Thyroid gland (tissue), 4 donors: Measurements from ENCODE around the gene PPP1R9A. TPM values are rescaled to one million over a fixed set of nuclear protein-coding genes. Genes with fewer than 3 reads are reported as not detected.

ENCODE experiments used
- DNase-seq, 2 donors: peaks; one replicate each; pipeline ENCODE4 v3.0.0-alpha.2; 2019
- H3K27ac ChIP-seq, 3 donors: fragments of 200-600 bp; sonication (generic); 1 replicate in 2 of 3; 2 replicates in 1 of 3; pipeline ENCODE4 v1.5.1; 2016 to 2019; ENCODE audit warnings: mild to moderate bottlenecking in 1 of 3, moderate library complexity in 1 of 3
- H3K27me3 ChIP-seq: fragments of 200-600 bp; sonication (generic); one replicate; pipeline ENCODE4 v1.5.1; 2019
- H3K36me3 ChIP-seq, 2 donors: fragments of 200-600 bp; sonication (generic); one replicate each; pipeline ENCODE4 v1.5.1; 2016 to 2019
- H3K4me1 ChIP-seq, 2 donors: fragments of 200-600 bp; sonication (generic); one replicate each; pipeline ENCODE4 v1.5.1; 2017 to 2019
- H3K4me3 ChIP-seq, 3 donors: fragments of 200-600 bp; sonication (generic); replicated peaks in 1 of 3; 1 replicate in 2 of 3; 2 replicates in 1 of 3; pipeline ENCODE4 v1.5.1; 2016; ENCODE audit warnings: mild to moderate bottlenecking in 1 of 3
- H3K9me3 ChIP-seq: fragments of 200-600 bp; sonication (generic); one replicate; pipeline ENCODE4 v1.5.1; 2017
- CTCF ChIP-seq, 6 experiments: fragments of 200-600 bp in 3 of 6; fragments of 450-650 bp in 3 of 6; sonication (generic) in 3 of 6; IDR thresholded peaks; one replicate each; pipeline ENCODE4 v1.5.1; 2016 to 2019; ENCODE audit warnings: antibody characterized with exemption in 6 of 6, mild to moderate bottlenecking in 2 of 6, inconsistent platforms in 1 of 6, moderate library complexity in 1 of 6
- POLR2A ChIP-seq, 2 donors: fragments of 450-650 bp; IDR thresholded peaks; one replicate each; pipeline ENCODE4 v1.6.1; 2017; ENCODE audit warnings: antibody characterized with exemption in 2 of 2, mild to moderate bottlenecking in 2 of 2, moderate library complexity in 1 of 2
- WGBS, 2 donors: methylation state at CpG; one replicate each; pipeline ENCODE4 v1.1.5; 2017; 5-methylcytosine and 5-hydroxymethylcytosine counted together
- intact Hi-C: fragments of 100-400 bp; cut with DNase I; formaldehyde crosslinking; loops from one replicate; pipeline ENCODE4 v1.15.1; 2023
- total RNA-seq, 4 donors: library from RNA; depleted of rRNA; stranded (reverse); fragments of >200 nt; gene quantifications; one replicate each; pipeline ENCODE4 v1.2.3, GENCODE V29; 2016

Gene PPP1R9A
- total RNA-seq, 4 donors from 2014 or later = 38.8 to 89.6 (median 45.5) TPM

GRCh38 chr7:95126053-95126709 is 218.8 kb downstream of the PPP1R9A start:
- Histone ChIP-seq H3K9me3 (no peaks in the 10 kb centered on the region), H3K27ac (no peak overlapping the region), H3K4me3 (no peak overlapping the region), H3K27me3 (no peaks in the 10 kb centered on the region), H3K36me3 (no peaks in the 10 kb centered on the region), H3K4me1 (no peaks in the 10 kb centered on the region)
- intact Hi-C loops = no loop called here
- WGBS, 2 donors = 44 to 47% methylated on average over 2 of the region's 2 CpGs
- DNase-seq = no peak
- TF ChIP-seq CTCF (IDR thresholded peaks at IDR 0.05) (no peak), POLR2A (IDR thresholded peaks at IDR 0.05) (no peak)

- intact Hi-C loops = no loop called here
- no peak for DNase-seq
- H3K27me3 ChIP-seq = no peaks in the 10 kb centered on the region
These were observed 225.1 kb downstream of the PPP1R9A start for GRCh38 chr7:95132500-95132899.

GRCh38 chr7:95139922-95140321 is 232.5 kb downstream of the PPP1R9A start:
- no peak for DNase-seq
- H3K4me3 ChIP-seq = no peak overlapping the region
- intact Hi-C loops = no loop called here
- H3K9me3 ChIP-seq = no peaks in the 10 kb centered on the region
- TF ChIP-seq CTCF (IDR thresholded peaks at IDR 0.05) (no peak), POLR2A (IDR thresholded peaks at IDR 0.05) (no peak)
- no peaks in the 10 kb centered on the region for H3K4me1 ChIP-seq
- H3K27me3 ChIP-seq = no peaks in the 10 kb centered on the region
- H3K27ac ChIP-seq = no peak overlapping the region
- WGBS, 2 donors = 94 to 95% methylated on average over 1 of the region's 1 CpG
- no peaks in the 10 kb centered on the region for H3K36me3 ChIP-seq

More at GRCh38 chr7:95132500-95132899, 225.1 kb downstream of the PPP1R9A start:
- H3K36me3 ChIP-seq = no peaks in the 10 kb centered on the region
- H3K4me1 ChIP-seq = no peaks in the 10 kb centered on the region
- no peak overlapping the region for H3K4me3 ChIP-seq
- no peaks in the 10 kb centered on the region for H3K9me3 ChIP-seq
- TF ChIP-seq POLR2A (IDR thresholded peaks at IDR 0.05) (no peak), CTCF (IDR thresholded peaks at IDR 0.05) (no peak)
- 90 to 95% methylated on average over 9 to 10 of the region's 11 CpGs for WGBS, 2 donors
- H3K27ac ChIP-seq = no peak overlapping the region

GRCh38 chr7:95141755-95142154 is 234.4 kb downstream of the PPP1R9A start:
- Histone ChIP-seq H3K4me1 (no peaks in the 10 kb centered on the region), H3K36me3 (no peaks in the 10 kb centered on the region), H3K9me3 (no peaks in the 10 kb centered on the region), H3K4me3 (no peak overlapping the region), H3K27me3 (no peaks in the 10 kb centered on the region), H3K27ac (no peak overlapping the region)
- no peak for DNase-seq
- no peak for TF ChIP-seq POLR2A (IDR thresholded peaks at IDR 0.05)
- TF ChIP-seq CTCF (IDR thresholded peaks at IDR 0.05) = no peak
- 92 to 95% methylated on average over 2 of the region's 2 CpGs for WGBS, 2 donors
- intact Hi-C loops = no loop called here

GRCh38 chr7:95144256-95144655 is 236.9 kb downstream of the PPP1R9A start:
- Histone ChIP-seq H3K9me3 (no peaks in the 10 kb centered on the region), H3K27ac (no peak overlapping the region), H3K36me3 (no peaks in the 10 kb centered on the region), H3K27me3 (no peaks in the 10 kb centered on the region), H3K4me1 (no peaks in the 10 kb centered on the region), H3K4me3 (no peak overlapping the region)
- WGBS, 2 donors = 95% methylated on average over 4 of the region's 4 CpGs
- TF ChIP-seq POLR2A (IDR thresholded peaks at IDR 0.05) = no peak
- no peak for TF ChIP-seq CTCF (IDR thresholded peaks at IDR 0.05)
- DNase-seq = no peak
- intact Hi-C loops = no loop called here
